ENCODE measurements around the gene DDX47. TPM values are rescaled to one million over a fixed set of nuclear protein-coding genes. Genes with fewer than 3 reads are reported as not detected.

Gene DDX47
- total RNA-seq, 3 donors from 2014 or later (not counting 1 experiment from before 2014, with no cell fraction given): 98.9 to 120 (median 114) TPM

DNA sequence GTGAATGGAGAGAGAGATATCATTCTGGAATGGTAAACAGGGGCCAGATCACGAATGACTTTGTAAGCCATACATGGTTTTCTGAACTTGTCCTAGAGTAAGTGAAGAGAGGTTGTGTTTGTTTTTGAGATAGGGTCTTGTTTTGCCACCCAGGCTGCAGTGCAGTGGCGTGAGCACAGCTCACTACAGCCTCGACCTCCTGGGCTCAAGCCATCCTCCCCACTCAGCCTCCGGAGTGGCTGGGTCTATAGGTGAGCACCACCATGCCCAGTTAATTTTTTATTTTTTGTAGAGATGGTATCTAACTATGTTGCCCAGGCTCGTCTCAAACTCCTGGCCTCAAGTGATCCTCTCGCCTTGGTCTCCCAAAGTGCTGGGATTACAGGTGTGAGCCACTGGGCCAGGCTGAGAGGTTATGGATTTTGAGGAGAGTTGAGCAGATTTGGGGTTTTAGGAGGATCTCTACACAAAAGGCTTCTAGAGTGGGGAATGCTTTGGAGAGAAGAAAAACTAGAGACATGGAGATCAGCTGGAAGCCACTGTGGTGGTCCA is 58.5 kb downstream of the DDX47 start:
- H3K36me3 Mint-ChIP-seq: no peaks in the 10 kb centered on the region
- intact Hi-C loops (cut with micrococcal nuclease): no loop called here
- no peaks in the 10 kb centered on the region for H3K36me3 ChIP-seq (ENCODE audit: control insufficient read depth, insufficient read depth, low read length)
- H3K4me3 ChIP-seq (ENCODE audit: low read length): no peak overlapping the region
- no peaks in the 10 kb centered on the region for H3K27me3 ChIP-seq (ENCODE audit: control insufficient read depth, insufficient read depth, low read length)
- DNase-seq (no peak), ATAC-seq (no peak)
- H3K27me3 Mint-ChIP-seq (ENCODE audit: low read depth in 2 of 2): peaks cover 0 to 6% of the 10 kb centered on the region in 2 donors
- TF ChIP-seq, protein P1, sequence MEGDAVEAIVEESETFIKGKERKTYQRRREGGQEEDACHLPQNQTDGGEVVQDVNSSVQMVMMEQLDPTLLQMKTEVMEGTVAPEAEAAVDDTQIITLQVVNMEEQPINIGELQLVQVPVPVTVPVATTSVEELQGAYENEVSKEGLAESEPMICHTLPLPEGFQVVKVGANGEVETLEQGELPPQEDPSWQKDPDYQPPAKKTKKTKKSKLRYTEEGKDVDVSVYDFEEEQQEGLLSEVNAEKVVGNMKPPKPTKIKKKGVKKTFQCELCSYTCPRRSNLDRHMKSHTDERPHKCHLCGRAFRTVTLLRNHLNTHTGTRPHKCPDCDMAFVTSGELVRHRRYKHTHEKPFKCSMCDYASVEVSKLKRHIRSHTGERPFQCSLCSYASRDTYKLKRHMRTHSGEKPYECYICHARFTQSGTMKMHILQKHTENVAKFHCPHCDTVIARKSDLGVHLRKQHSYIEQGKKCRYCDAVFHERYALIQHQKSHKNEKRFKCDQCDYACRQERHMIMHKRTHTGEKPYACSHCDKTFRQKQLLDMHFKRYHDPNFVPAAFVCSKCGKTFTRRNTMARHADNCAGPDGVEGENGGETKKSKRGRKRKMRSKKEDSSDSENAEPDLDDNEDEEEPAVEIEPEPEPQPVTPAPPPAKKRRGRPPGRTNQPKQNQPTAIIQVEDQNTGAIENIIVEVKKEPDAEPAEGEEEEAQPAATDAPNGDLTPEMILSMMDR (IDR thresholded peaks at IDR 0.05): no peak
- no peaks in the 10 kb centered on the region for H3K4me1 ChIP-seq (ENCODE audit: control insufficient read depth, insufficient read depth, low read length)
- no peaks in the 10 kb centered on the region for H3K4me1 Mint-ChIP-seq
- H3K27ac Mint-ChIP-seq: no peak overlapping the region
- no peak overlapping the region for H3K4me3 Mint-ChIP-seq
- no peaks in the 10 kb centered on the region for H3K9me3 Mint-ChIP-seq
- no peaks in the 10 kb centered on the region for H3K9me3 ChIP-seq (ENCODE audit: control insufficient read depth, insufficient read depth, low read length)
- H3K27ac ChIP-seq (ENCODE audit: low read length): no peak overlapping the region
- WGBS (ENCODE audit: insufficient coverage): 95% methylated on average over 5 of the region's 6 CpGs

DNA sequence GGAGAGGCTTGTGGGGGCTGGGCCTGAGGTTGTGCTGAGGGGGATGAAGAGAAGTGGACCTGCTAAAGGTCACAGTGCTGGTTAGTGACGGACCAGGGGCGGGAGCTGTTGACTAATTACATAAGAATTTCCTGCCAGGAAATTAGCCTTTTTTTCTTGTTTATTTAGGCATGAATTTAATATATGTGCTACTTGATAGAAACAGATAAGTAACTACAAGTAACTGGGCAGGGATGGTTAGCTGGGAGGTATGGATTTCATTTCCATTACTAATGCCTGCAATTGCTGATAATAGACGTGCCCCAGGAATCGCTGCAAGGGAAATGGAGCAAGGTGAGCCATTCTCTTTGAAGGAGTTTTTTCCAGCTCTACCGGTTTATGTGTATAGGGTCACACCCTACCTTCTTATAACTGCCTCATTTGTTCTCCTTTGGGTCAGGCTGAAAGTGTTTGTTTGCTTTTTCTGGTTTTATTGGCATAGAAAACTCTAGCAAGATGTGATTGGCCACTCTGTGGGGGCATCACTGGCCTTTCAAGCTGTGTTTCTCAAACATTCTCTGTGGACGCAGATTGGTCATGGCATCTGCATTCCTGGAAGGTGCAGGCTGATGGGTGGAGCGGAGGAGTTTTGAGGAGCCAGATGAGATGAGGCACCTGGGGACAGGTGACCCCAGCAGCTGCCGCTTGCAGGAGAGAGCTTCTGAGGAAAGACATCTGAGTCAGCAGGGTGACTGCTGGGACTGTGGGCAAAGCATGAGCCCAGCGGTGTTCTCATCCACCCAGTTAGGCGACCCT is 59.2 kb downstream of the DDX47 start:
- Mint-ChIP-seq H3K36me3 (no peaks in the 10 kb centered on the region), H3K9me3 (no peaks in the 10 kb centered on the region), H3K27me3 (ENCODE audit: low read depth in 2 of 2) (peaks cover 0 to 6% of the 10 kb centered on the region in 2 donors), H3K4me3 (no peak overlapping the region), H3K27ac (no peak overlapping the region), H3K4me1 (no peaks in the 10 kb centered on the region)
- intact Hi-C loops (cut with micrococcal nuclease): no loop called here
- Histone ChIP-seq H3K4me3 (ENCODE audit: low read length) (no peak overlapping the region), H3K36me3 (ENCODE audit: control insufficient read depth, insufficient read depth, low read length) (no peaks in the 10 kb centered on the region), H3K27me3 (ENCODE audit: control insufficient read depth, insufficient read depth, low read length) (no peaks in the 10 kb centered on the region), H3K27ac (ENCODE audit: low read length) (no peak overlapping the region), H3K4me1 (ENCODE audit: control insufficient read depth, insufficient read depth, low read length) (no peaks in the 10 kb centered on the region), H3K9me3 (ENCODE audit: control insufficient read depth, insufficient read depth, low read length) (no peaks in the 10 kb centered on the region)
- DNase-seq: no peak
- WGBS (ENCODE audit: insufficient coverage): 86% methylated on average over 9 of the region's 10 CpGs
- TF ChIP-seq, protein P1 (IDR thresholded peaks at IDR 0.05): no peak
- no peak for ATAC-seq

DNA sequence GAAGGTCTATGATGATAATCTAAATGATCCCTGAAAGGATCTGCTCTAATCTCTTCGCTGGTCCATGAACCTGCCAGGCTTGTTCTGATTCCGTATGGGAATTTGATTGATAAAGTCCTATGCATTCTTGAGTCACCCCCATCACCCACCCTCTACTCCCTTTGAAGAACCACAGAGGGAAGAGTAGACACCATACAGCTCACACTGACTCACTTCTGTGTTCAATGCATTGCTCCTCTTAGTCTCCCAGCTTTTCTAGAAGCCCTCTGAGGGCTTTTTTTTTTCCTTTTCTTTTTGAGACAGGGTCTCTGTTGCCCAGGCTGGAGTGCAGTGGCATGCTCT is 59.8 kb downstream of the DDX47 start:
- Histone ChIP-seq H3K27me3 (ENCODE audit: control insufficient read depth, insufficient read depth, low read length) (no peaks in the 10 kb centered on the region), H3K27ac (ENCODE audit: low read length) (no peak overlapping the region), H3K36me3 (ENCODE audit: control insufficient read depth, insufficient read depth, low read length) (no peaks in the 10 kb centered on the region), H3K9me3 (ENCODE audit: control insufficient read depth, insufficient read depth, low read length) (no peaks in the 10 kb centered on the region), H3K4me1 (ENCODE audit: control insufficient read depth, insufficient read depth, low read length) (no peaks in the 10 kb centered on the region), H3K4me3 (ENCODE audit: low read length) (no peak overlapping the region)
- intact Hi-C loops (cut with micrococcal nuclease): no loop called here
- Mint-ChIP-seq H3K4me3 (no peak overlapping the region), H3K27ac (no peak overlapping the region), H3K9me3 (no peaks in the 10 kb centered on the region), H3K27me3 (ENCODE audit: low read depth in 2 of 2) (peaks cover 0 to 6% of the 10 kb centered on the region in 2 donors), H3K4me1 (no peaks in the 10 kb centered on the region), H3K36me3 (no peaks in the 10 kb centered on the region)
- no peak for DNase-seq
- no peak for ATAC-seq
- TF ChIP-seq, protein P1 (IDR thresholded peaks at IDR 0.05): no peak
- 100% methylated on average over 2 of the region's 2 CpGs for WGBS (ENCODE audit: insufficient coverage)

Measured in natural killer cell (primary cell).